GM19372 (cell line): ENCODE data around the gene AGAP1.

Source experiments
- ATAC-seq: cut with Tn5 transposase; IDR thresholded peaks from one replicate; pipeline ENCODE4 v1.9.1; 2021; ENCODE audit warnings: mild to moderate bottlenecking, low read depth, moderate library complexity; ENCODE audit not compliant: unreplicated experiment

The AGAP1 gene

DNA sequence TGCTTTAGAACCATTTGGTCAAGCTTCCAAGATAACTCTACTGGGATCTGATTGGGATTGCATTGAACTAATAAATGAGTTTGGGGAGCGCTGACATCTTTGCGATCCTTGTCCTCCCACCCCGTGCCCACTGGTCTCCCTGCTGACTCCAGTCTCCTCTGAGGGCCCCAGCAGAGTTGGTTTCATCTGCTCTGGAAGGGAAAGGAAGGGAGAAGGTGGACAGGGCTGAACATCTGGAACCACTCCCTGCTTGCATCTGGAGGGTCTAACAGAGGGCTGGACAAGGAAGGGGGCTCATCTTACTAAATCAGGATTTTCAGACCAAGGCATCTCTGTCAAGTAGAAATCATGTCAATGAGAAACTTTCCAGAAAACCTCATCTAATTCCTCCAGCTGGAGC, 661.6 kb downstream of the AGAP1 start:
- ATAC-seq, result no peak

DNA sequence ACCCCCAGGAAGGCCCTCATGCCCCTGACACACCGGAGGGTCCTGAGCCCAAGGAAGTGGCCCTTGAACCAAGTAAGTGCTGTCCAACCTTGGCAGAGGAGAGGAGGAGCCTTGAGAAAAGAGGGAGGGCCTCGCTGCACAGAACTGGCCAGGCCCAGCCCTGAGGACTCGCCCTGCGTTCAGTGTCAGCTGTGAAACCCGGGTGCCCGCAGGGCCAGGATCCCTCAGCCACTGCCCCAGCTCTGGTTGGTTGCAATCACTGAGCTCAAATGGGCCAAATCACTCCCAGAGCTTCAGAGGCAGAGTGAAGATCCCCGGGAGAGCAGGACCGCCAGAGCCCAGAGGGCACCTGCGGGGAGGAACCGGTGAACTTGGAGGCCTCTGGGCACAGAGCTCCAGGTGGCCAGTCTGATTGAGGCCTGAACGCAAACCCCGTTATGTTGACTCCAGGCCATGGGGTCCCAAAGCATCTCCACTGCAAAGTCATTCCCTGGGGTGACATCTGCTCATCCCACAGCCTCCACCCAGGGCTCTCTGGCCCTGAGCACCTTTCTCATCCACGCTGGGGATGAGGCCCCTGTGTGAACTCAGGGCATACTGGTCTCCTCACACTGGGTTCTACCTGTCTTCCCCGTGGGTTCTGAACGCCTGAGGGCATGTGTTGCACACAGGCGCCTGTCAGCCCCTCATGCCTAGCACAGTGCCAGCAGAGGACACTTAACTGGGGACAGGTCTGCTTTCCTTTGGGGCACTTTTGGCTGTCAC, 662.4 kb downstream of the AGAP1 start:
- no peak for ATAC-seq

DNA sequence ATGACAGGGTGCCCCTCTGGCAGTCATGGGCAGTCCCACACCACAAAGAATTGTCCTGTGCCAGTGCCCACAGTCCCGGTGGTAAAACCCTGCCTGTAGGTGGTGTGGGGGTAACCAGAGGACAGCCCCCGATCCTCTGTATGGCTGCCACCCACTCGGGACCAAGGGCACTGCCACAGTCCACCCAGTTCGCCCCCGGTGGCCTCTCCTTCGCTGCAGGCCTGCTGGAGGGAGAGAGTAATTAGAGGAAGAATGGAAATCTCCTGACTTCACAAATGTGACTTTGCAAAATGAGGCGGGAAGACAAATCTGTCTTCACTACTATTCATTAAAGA, 663.0 kb downstream of the AGAP1 start:
- ATAC-seq, result no peak

DNA sequence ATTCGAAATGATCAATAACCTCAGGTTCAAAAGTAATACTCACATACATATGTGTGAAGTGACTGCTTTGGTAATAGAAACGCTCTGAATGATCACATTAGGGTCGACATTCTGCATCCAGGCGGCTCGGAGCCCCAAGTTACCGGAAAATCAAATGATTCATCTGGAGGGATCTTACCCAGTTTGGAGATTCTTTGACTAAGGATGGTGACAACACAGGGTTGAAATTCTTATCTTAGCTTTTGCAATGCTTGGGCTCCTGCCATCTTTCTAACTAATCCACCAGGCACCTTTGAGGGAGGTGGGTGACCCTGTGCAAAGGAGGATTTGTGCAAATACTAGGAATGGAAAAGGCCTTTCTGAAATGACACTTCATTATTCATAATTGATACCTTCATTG, 663.5 kb downstream of the AGAP1 start:
- no peak for ATAC-seq

DNA sequence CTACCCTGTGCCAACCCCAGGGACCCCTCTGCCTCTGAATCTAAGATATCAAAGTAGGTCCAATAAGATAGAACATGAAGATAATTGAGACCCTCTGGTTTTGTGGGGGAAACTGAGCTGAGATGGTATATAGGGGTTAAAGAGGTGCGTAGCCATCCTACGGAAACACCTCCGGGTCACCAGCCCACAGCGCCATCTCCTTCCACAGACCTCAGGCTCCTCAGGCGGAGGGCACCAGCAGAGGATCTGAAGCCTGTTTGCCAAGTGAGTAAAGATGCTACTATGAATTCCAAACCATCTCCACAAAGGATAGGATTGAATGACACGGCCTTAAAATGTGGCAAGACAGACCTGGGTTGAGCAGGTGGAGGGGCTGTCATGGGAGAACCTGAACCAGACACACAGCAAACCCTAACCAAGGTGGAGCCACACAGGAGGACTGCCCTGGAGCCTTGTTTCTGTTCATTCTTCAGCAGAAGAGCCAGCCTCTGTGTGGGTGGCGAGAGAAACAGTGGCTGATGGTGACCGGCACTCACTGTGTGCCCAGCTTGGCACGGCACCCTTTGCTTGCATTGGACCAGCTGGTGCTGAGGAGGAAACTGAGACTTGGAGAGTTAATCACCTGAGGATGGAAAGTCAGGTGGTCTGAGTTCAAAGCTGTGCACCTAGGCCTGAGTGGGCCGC, 664.1 kb downstream of the AGAP1 start:
- ATAC-seq, result no peak

DNA sequence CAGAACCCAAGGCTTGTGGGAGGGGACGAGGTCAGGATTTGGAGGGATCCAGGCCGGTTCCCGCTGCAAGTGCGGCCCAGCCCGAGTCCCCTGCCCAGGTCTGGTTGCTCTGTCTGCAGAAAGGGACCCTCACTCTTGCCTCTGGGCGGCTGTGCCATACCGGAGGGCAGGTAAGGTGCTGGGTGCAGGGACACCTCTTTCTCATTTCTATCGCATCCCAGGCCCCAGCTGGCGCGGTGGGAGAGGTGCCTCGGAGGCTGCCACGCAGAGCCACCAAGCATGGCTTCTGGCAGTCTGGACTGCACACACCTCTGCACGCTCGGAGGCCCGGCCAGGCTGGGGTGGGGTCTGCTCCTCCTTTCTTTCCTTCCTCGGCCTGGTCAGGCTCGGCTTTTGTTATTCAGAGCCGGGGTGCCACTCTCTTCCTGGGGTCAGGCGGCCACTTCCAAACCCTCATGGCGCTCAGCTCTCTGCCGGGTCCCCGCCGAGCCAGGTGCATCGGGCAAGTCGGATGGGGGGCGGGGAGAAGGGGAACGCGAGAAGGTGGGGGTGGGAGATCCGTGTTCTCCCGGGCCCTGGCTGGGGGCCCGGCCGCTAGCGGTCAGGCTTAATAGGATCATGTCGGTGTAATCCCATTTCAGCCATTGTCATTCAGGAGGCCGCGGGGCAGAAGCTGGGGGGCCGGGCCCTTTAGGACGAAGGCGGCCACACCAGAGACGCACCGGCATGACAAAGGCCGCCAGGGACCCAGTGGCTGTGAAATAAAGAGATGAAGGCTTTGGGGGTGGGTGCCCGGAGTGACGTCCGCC, 665.3 kb downstream of the AGAP1 start:
- ATAC-seq, result no peak

DNA sequence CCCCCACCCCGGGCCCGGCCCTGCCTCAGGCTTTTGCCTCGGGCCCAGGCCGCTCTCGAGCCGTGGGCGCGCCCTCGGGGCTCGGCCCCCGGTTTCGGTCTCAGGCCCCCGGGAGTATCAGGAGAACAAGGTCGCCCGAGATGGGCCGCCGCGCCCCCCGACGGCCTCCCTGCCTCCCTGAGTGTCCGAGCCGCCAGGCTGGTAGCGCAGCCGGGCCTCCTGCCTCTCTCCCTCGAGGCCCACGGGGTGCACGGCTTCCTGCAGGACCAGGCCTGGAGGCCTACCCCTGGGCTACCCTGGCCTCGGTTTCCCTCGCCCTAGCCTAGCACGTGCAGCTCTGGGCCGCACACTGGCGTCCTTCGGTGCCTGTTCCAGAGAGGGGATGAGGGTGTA, 665.9 kb downstream of the AGAP1 start:
- ATAC-seq, result no peak

DNA sequence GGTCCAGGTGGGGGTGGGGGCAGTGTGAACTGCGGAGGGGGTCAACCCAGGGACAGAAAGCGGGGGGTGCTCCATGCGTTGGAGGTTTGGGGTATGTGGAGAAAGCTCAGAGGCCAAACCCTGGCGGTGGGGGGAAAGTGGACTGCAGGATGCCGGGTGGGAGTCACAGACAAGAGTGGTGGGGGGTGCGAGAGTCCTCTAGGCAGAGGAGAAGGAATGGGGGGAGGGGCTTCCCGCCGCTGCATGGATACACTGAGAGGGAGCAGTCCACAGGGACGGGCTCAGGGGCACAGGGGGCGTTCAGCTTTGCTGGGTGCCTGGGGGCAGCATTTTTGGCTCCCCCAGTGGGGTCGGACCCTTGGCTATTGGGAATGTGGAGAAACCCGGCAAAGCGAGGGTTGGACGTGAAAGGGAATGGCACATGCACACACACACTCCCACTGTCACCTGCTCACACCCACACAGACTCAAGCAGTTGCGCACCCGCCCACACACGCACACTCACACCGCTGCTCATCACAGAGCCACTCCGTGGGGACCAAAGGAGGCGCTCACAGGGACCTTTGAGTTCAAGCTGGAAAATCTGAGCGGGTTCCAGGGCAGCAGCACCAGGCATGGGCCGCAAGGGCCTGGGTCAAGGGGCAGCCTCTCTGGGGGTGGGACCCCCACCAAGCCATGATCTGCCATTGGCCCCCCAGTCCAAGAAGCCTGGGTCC, 666.7 kb downstream of the AGAP1 start:
- ATAC-seq, result no peak

DNA sequence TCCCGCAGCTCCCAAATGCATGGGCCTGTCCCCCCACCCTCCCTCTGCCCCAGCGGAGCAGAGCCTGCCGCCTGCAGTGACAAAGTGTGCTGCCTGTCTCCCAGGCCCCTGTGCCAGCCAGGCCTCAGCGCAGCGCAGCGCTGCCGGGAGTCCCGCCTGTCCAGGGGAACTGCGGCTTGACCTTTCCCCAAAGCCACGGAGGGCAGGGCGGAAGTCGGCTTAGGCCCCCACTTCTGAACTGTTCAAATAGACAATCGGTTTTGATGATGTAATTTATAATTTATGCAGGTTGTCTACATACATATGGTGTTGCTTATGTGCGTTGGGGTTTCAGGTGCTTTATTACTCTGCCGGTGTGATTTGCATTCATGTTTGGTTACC, 667.2 kb downstream of the AGAP1 start:
- no peak for ATAC-seq

DNA sequence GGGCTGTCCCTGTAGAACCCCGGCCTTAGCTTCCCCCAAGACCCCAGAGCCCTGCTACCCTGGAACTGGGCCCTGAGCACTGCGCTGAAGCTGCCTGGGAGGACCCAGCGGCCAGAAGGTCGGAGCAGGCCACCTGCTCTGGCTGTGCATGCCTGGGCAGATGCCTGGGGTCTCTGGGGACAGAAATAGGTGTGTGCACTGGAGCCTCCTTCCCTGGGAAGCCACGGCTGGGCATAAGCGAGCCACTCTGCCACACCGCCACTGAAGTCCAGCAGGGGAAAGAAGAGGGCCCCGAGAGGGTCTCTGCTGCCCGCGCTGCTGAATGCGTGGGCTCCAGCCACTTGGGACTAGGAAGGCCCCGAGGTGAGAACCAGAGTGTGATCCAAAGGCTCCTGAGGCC, 667.7 kb downstream of the AGAP1 start:
- no peak for ATAC-seq

DNA sequence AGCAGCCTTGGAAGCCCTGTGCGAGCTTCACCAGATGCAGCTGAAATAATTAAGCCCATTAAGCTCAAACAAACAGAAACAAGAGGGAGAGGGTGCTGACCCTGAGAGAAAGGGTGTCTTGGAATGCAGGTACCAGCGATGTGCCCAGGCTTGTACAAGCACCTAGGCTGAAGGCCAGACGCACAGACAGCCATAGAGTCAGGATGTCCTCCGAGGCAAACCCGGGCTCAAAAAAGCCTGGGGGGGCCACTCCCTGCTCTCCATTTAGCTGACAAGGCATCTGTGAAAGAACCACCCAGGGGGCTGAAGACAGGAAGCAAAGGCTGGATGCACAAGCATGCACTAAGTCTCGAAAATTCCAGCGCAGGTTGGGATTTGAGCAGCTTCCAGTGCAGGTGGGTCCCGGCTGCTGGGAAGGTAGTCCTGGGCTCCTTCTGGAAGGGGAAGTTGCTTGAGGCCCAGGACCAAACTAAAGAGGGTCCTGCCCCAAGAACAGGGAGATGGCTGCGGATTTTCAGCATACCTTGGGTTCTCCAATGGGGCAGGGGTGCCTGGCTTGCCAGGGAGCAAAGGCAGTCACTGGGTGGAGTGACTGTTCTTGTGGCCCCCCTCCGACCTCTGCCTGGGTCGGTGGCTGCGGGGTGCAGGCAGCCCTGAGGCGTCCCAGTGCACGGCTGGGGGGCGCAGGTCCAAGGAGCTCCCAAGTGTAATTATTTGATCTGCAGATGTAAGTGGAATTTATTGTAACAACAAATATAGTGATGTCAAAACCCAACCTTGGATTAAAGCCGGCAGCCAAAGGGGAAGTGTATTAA, 668.4 kb downstream of the AGAP1 start:
- no peak for ATAC-seq

DNA sequence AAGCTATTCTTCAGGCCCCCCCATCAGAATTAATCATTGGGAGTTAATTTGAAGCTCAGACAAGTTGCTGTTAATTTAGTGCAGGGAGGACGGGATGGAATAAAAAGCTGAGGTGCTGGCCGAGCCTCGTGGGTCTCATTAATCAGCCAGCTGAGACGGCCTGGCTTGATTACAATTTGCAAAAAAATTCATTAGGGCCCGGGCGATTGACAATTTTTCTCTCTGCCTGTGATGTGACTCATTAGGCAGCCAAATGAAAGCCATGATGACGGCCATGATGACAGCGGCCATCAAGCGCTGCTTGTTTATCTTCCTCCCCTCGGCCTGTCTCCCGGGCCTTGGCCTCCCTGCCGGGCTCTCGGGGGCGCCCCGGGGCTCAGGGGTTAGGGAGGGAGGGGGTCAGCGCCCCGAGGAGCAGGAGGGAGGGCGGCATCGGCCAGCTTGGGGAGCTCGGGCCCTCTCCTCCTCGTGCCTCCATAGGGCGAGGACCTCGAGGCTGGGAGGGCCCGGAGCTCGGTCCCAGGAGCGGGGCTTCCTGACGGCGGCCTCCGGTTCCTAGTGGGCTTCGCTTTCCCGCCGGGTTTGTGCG, 669.1 kb downstream of the AGAP1 start:
- ATAC-seq, result no peak

DNA sequence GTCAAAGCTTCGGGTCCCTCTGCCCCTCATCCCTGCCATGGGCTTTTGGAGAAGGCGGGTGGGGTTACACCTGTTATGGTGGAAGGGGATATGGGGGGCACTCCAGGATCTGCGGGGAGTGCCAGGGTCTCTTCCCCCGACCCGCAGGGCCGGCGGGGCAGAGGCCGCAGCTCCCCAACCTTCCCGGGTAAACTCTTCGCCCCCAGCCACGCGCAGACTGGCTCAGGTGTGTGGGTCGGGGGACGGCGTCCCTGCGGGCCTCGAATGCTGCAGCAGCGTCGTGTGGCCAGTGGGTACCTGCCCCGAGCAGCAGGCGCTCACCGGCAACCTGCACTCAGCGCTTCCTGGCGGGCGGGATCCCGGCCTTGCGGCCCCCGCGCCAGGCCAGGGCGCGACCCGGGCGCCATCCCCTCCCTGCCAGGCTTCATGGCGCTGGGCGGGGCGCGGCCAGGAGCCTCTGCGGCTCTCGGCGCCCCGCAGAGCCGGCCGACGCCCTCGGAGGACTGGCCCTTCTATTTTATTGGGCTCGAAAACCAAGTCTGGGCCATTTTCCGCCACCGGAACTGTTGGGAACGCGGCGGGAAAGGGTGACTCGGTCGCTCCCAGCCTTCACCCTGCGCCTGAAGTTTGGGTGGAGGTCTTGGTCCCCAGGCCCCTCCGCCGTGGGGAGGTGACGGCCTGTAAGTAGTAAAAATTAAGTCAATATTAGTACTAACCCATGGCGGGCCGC, 669.8 kb downstream of the AGAP1 start:
- no peak for ATAC-seq

DNA sequence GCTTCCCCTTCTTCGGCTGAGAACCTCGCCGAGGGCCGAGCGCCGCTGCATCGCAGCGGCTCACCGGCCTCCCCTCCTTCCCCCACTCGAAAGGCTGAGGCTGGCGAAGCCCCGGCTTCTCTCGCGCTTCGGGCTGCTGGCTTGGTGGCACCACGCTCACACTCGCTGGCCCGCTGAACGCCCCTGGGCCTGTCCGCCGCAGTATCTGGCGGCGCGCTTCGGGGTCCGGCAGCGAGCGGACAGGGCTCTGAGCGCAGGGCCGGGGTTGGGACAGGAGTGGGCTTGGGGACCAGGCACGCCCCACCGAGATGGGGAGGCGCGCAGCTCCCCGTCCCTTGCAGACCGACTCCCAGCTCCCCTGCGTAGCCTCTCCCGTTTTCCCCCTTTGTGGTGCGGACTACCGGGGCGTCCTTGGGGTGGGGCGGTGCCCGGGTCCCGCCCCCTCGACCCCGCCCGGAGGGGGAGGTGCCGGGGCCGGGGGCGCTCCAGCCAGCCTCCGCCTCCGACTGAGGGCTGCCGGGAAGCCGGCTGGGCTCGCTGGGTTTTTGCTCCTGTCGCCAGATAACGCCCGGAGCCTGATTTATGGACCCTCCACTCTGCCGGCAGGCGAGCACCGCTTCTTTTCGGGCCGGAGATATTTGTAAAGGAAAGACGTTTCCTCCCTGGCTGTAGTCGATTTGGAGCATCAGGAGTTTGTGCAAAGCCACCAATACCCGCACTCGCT, 670.5 kb downstream of the AGAP1 start:
- ATAC-seq, result no peak

DNA sequence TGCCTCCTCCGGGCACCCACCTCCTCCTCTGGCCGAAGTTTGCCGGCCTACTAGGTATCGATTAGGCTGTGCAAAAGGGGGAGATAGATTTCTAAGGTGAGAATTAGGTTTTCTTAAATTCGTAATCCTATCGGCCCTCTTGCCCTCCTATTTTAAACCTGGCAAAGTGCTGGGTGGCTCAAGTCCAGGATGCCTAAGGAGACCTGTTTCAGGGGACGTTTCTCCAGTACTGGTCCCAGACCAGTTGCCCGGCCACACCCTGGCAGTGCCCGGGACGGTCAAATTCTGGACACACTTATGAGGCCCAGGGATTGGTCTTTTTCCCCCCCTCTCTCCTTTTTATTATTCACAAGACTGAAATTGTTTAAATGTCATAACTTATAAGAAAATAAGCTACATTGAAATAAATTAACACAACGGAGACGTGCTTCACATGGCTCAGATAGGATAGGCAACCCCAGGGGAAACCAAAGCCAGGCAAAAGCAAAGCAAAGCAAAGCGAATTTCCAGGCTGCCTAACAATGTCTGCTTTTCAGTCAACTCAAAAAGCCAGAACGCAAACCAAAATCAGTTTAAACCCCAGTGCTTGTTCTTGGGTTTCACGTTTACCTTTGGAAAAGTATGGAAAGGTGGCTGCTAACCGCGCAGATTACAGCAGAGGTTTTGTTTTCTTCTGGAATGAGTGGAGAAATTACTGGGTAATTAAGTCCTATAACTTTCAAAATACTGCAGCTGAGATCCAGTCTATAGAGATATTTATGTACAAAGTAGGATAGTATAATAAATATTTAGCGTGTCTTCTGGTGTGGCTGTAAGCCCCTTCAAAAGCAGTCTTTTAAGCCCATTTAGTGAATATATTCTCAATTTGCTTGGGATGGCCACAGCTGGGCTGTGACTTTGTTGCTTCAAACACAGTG, 671.3 kb downstream of the AGAP1 start:
- ATAC-seq, result no peak

DNA sequence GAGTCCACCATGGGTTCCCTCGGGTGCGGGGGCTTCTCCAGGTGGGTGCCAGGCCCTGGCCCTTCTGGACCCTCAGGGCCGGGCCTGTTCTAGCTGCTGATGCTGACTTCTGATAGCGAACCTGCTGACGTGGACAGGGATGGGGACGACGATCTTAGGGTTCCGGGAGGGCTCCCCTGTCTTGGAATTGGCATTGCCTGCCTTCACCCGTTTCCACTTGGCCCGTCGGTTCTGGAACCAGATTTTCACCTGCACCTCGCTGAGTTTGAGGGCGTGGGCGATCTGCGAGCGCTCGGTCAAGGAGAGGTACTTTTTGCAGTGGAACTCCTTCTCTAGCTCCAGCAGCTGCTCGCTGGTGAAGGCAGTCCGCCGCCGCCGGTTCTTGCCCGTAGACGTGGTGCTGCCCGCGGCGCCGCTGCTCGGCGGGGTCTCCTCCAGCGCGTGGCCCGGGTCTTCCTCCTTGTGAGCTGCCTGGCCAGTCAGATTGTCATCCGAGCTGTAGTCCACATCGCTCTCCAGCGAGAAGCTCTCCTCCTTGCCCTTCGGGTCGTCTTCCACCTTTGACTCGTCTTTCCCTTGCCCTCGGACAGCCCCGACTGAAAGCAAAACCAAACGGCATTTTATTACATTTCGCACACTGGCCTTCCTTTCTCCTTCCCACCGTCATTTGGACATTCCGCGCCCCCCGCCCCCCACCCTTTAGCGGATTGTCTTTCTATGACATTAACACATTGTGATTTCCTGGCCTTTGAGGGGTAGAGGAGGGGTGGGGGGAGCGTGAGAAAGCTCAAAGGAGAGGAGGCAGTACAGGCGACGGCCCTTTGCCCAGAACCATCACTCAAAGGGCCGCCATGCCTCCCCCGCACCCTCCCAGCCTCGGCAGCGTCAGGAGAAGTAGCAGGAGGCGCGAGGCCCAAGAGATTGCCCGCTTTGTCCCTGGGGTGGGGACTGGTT, 672.3 kb downstream of the AGAP1 start:
- no peak for ATAC-seq
